ENCODE results near the gene RAI1.

Gene RAI1

GRCh38 chr17:17714879-17715278 is 33.6 kb downstream of the RAI1 start:
- DNase-seq (ENCODE audit: low read depth in 2 of 2, low spot score in 1 of 2) = no peak

- DNase-seq (ENCODE audit: low read depth in 2 of 2, low spot score in 1 of 2) = no peak
Measured at GRCh38 chr17:17716837-17717523, 35.7 kb downstream of the RAI1 start.

DNA sequence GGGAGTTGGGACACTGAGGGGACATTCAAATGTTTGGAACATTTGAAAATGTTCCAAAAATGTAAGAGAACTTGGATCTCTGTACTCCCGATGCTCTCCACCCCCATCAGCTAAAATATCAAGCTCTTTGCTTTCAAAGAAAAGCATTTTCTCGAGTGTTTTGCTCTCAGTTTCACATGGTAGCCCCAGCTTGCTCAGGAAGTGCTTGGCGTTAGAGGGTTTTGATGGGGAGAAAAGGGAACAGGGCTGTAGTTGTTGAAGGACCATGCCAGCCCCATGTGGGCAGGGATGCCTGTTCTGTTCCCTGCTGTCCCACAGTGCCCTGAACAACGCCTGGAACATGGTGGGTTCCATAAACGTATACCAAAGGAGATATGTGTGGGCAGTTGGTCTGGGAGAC is 37.0 kb downstream of the RAI1 start:
- no peak for DNase-seq (ENCODE audit: low read depth in 2 of 2, low spot score in 1 of 2)

DNA sequence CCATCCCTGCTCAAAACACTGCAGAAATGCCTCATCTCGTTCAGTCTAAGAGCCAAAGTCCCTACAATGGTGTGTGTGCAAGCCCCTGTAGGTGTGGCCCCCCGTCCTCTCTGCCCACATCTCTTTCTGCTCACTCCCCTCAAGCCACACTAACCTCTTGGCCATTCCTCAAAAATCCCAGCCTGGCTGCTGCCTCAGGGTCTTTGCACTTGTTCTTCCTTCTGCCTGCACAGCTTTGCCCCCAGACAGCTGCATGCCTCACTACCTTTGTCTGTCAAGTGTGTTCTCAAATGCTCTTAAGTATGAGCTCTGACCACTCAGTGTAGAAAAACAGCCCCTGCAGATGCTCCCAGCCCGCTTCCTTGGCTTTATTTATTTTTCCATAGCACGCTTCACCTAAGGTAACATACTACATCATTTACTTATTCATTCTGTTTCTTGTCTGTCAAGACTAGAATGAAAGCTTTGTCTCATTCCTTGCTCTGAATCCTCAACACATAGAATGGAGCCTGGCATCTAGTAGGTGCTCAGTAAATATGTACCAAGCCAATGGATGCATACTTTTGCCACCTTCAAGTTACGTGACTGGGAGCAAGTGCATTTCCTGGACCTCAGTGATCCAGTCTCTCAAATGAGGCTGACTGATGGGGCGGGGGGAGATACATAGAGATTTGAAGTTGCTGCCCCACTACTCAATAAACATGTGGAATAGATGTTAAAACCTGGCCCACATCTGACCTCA is 38.1 kb downstream of the RAI1 start:
- DNase-seq (ENCODE audit: low read depth in 2 of 2, low spot score in 1 of 2) = no peak

DNA sequence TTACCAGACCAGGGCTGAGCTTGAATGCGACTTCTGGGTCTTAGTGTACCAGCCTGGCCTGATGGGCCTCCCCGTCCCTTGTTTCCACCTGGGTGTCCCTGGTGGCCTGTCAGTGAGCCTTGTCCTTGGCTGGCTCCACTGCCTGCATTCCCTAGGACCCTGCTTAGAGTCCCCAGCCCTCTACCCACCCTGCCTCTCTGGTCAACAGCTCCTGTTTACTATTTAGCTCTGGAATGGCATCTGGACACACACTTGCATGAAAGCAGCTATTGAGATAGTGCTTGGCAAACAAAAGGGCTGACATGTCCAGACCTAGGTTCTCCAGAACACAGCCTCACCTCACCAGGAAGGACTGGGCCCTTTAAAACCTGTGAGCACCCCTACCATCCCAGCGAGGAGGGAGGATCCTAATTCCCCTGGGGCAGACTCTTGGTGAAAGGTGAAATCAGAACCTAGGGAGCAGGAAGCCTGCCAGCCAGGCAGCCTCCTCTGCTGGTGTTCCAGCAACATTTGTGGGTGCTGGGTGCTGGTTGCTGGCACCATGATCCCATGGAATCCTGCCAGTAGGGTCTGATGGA is 38.8 kb downstream of the RAI1 start:
- no peak for DNase-seq (ENCODE audit: low read depth in 2 of 2, low spot score in 1 of 2)

- no peak for DNase-seq (ENCODE audit: low read depth in 2 of 2, low spot score in 1 of 2)
Measured at GRCh38 chr17:17721140-17721668, 39.9 kb downstream of the RAI1 start.

GRCh38 chr17:17722081-17722905 is 41.0 kb downstream of the RAI1 start:
- DNase-seq (ENCODE audit: low read depth in 2 of 2, low spot score in 1 of 2) = no peak

DNA sequence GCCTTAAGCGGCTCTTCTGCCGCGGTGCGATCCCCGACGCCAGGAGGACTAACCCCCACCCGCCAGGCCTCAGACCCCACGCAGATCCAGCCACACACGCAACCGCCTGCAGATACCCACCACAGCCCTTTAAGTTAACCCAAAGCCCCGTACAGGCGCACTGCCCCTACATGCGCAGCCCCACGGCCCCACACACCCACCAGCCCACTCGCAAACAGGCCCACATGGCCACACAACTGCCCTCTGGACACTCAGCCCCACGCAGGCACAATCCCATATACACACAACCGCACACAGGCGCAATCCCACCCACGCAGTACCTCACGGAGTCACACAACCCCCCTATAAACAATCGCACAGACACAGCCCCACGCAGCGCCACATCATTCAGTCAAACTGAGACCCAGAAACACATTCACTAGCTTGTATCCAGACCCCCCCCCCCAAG is 41.7 kb downstream of the RAI1 start:
- DNase-seq (ENCODE audit: low read depth in 2 of 2, low spot score in 1 of 2) = no peak

- DNase-seq (ENCODE audit: low read depth in 2 of 2, low spot score in 1 of 2) = no peak
Measured at GRCh38 chr17:17723354-17724261, 42.4 kb downstream of the RAI1 start.

DNA sequence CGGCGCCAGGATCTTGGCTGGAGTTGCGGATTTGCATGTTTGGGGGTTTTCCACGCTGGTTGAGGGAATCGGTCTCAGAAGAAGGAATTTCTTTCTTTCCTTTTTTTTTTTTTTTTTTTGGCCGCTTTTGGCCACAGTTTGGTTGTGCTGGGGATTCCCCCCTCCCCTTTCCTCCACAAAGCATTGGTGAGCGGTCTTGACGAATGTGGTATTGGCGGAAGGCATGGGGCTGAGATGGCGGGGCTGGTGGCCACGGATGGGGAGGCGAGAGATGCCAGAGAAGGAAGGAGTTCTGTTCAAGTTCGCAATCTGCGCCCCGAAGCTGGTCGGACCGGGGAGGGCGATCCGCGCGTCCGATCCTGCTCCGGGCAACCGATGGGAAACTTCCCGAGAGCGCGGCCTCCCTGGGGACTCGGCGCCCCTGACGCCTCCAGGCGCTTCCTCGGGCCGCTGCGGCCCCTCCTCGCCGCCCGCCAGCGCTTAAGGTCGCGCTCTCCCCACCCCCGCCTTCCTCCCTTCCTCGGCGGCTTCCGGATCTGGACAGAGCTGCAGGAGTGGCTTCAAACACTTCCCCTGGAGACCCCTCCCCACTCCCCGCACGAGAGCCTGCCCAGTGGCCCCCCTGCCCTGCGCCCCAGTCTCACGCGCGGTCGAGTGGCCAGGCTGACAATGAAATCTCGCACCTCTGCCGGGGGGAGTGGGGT is 43.2 kb downstream of the RAI1 start:
- no peak for DNase-seq (ENCODE audit: low read depth in 2 of 2, low spot score in 1 of 2)

- DNase-seq (ENCODE audit: low read depth in 2 of 2, low spot score in 1 of 2) = no peak
Measured at GRCh38 chr17:17725011-17725751, 43.9 kb downstream of the RAI1 start.

GRCh38 chr17:17725752-17726457 is 44.6 kb downstream of the RAI1 start:
- DNase-seq (ENCODE audit: low read depth in 2 of 2, low spot score in 1 of 2) = no peak

GRCh38 chr17:17726458-17727060 is 45.3 kb downstream of the RAI1 start:
- no peak for DNase-seq (ENCODE audit: low read depth in 2 of 2, low spot score in 1 of 2)

DNA sequence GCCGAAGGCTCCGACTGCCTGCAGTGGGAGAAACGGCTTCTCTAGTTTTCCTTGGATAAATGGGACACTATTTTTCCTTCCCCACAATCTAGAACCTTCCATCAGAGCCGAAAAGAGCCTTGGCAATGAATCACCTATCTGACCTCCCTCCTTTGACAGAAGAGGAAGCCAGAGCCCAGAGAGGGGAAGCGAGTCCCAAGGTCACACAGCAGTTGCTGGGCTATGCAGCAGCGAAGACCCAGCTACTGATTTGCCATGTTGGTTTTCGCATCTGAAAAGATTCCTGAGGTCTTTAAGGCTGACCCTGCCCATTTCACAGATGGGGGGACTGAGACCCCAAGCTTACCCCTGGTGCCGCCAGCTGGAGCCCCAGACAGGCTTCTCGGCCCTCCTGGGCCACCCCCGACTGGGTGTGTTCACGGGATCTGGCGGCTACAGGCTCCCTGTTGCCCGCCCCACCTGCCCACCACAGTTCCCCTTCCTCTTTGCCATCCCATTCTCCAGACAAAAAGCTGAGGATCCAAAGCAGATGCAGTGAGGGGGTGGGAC is 45.9 kb downstream of the RAI1 start:
- no peak for DNase-seq (ENCODE audit: low read depth in 2 of 2, low spot score in 1 of 2)

DNA sequence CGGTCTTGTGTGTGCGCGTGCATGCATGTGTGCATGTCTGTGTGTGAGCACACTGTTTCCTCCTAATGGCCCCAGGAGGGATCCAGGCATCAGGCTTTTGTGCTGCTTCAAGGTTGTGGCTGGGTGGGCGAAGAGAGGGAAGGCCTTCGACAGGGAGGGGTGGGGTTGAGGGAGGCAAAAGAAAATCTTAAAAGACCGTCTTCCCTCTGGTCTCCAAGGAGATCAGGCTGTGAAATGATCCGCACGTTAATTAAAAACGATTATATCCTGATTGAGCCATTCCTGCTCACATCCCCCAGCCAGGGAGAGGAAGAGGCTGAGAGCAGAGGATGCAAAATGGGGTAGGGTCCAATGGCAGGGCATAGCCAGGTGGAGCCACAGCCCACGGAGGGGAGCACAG is 46.9 kb downstream of the RAI1 start:
- DNase-seq (ENCODE audit: low read depth in 2 of 2, low spot score in 1 of 2) = no peak

- no peak for DNase-seq (ENCODE audit: low read depth in 2 of 2, low spot score in 1 of 2)
Measured at GRCh38 chr17:17728550-17729251, 47.4 kb downstream of the RAI1 start.
